ENCODE measurements around the gene SPATS2L. TPM values are rescaled to one million over a fixed set of nuclear protein-coding genes. Genes with fewer than 3 reads are reported as not detected.

The SPATS2L gene
- total RNA-seq, 1 experiment from 2014 or later = 112 TPM

GRCh38 chr2:200351815-200352214 is 45.3 kb downstream of the SPATS2L start (continued):
- TF ChIP-seq ZNF281 (CRISPR knock-in tag; IDR thresholded peaks at IDR 0.05) = no peak
- TF ChIP-seq NFE2L1 (CRISPR knock-in tag; IDR thresholded peaks at IDR 0.05) = no peak
- TF ChIP-seq E2F1 (CRISPR knock-in tag; IDR thresholded peaks at IDR 0.05) = no peak
- no peak for TF ChIP-seq ZNF416 (CRISPR knock-in tag; IDR thresholded peaks at IDR 0.05)

- no peak for DNase-seq (ENCODE audit: low spot score)
- ATAC-seq = peak; percentile 22
- H3K4me3 Mint-ChIP-seq = no peak overlapping the region
- peaks cover 11% of the 10 kb centered on the region; the same call in 1 of the 2 replicates for H3K9me3 Mint-ChIP-seq
- peaks cover 84% of the 10 kb centered on the region for H3K4me1 Mint-ChIP-seq
- CTCF ChIA-PET = interaction anchor here (1.0 to 1.4 kb wide), 2 partner anchors 66 to 298 kb away, joined by 3 read pairs; no protein-coding TSS in a partner anchor
- no peaks in the 10 kb centered on the region for H3K27me3 Mint-ChIP-seq (ENCODE audit: low read depth)
- POLR2A ChIA-PET = interaction anchor here (0.6 kb wide), 1 partner anchor 24 kb away, joined by 3 read pairs; no protein-coding TSS in a partner anchor
- H3K36me3 Mint-ChIP-seq = peaks cover 26% of the 10 kb centered on the region
- TF ChIP-seq FOXP4 (CRISPR knock-in tag; IDR thresholded peaks at IDR 0.05) (no peak), IRF2 (CRISPR knock-in tag; IDR thresholded peaks at IDR 0.05; ENCODE audit: borderline replicate concordance, low read depth) (no peak), ZNF281 (CRISPR knock-in tag; IDR thresholded peaks at IDR 0.05) (no peak), GTF2I (CRISPR knock-in tag; conservative IDR thresholded peaks at IDR 0.05) (no peak), JUN (CRISPR knock-in tag; IDR thresholded peaks at IDR 0.05) (no peak), CREB1 (CRISPR knock-in tag; IDR thresholded peaks at IDR 0.05) (no peak), JAZF1 (CRISPR knock-in tag; IDR thresholded peaks at IDR 0.05) (no peak), HMGXB4 (CRISPR knock-in tag; IDR thresholded peaks at IDR 0.05) (no peak), NR2C2 (CRISPR knock-in tag; IDR thresholded peaks at IDR 0.05) (no peak), ATF3 (CRISPR knock-in tag; conservative IDR thresholded peaks at IDR 0.05) (no peak), USF1 (CRISPR knock-in tag; IDR thresholded peaks at IDR 0.05) (no peak), ATF6 (CRISPR knock-in tag; IDR thresholded peaks at IDR 0.05) (no peak)
- H3K27ac Mint-ChIP-seq = peak overlapping the region; percentile 94
These were observed 46.1 kb downstream of the SPATS2L start for GRCh38 chr2:200352636-200353035.
